HG03108 (cell line): ENCODE measurements around the gene SPPL3.
"Not testable (repeated sequence)": the region's sequence is repeated elsewhere in the genome, so short reads cannot be mapped to it uniquely, and the experiment has no call there.

Source experiments
- ATAC-seq: cut with Tn5 transposase; IDR thresholded peaks from one replicate; pipeline ENCODE4 v1.9.1; 2021; ENCODE audit warnings: moderate library complexity; ENCODE audit not compliant: unreplicated experiment

SPPL3 gene

GRCh38 chr12:120821878-120822277 is 82.3 kb downstream of the SPPL3 start:
- no peak for ATAC-seq

GRCh38 chr12:120820884-120821510 is 83.2 kb downstream of the SPPL3 start:
- ATAC-seq, result no peak

- no peak for ATAC-seq
Measured at GRCh38 chr12:120818416-120818815, 85.7 kb downstream of the SPPL3 start.

- ATAC-seq, result no peak
Measured at GRCh38 chr12:120817559-120818330, 86.4 kb downstream of the SPPL3 start.

GRCh38 chr12:120816363-120816762 is 87.8 kb downstream of the SPPL3 start:
- no peak for ATAC-seq

- no peak for ATAC-seq
Measured at GRCh38 chr12:120814903-120815429, 89.2 kb downstream of the SPPL3 start.

GRCh38 chr12:120814203-120814902 is 89.8 kb downstream of the SPPL3 start:
- ATAC-seq, result no peak

GRCh38 chr12:120813588-120814153 is 90.5 kb downstream of the SPPL3 start:
- no peak for ATAC-seq

- ATAC-seq, result no peak
Measured at GRCh38 chr12:120810021-120810420, 94.1 kb downstream of the SPPL3 start.

- no peak for ATAC-seq
Measured at GRCh38 chr12:120804428-120804827, 99.7 kb downstream of the SPPL3 start.

GRCh38 chr12:120801146-120801545 is 103.0 kb downstream of the SPPL3 start:
- peak; percentile 9 for ATAC-seq

- peak; percentile 39 for ATAC-seq
Measured at GRCh38 chr12:120800665-120801064, 103.5 kb downstream of the SPPL3 start.

- ATAC-seq, result no peak
Measured at GRCh38 chr12:120799243-120800045, 104.7 kb downstream of the SPPL3 start.

GRCh38 chr12:120798696-120799095 is 105.5 kb downstream of the SPPL3 start:
- ATAC-seq, result peak; percentile 48

- no peak for ATAC-seq
Measured at GRCh38 chr12:120797677-120798642, 106.2 kb downstream of the SPPL3 start.

GRCh38 chr12:120795441-120796178 is 108.5 kb downstream of the SPPL3 start:
- no peak for ATAC-seq

GRCh38 chr12:120793357-120793756 is 110.8 kb downstream of the SPPL3 start:
- ATAC-seq, result no peak

- ATAC-seq, result not testable (repeated sequence)
Measured at GRCh38 chr12:120792456-120792855, 111.7 kb downstream of the SPPL3 start.
